CD14-positive monocyte (primary cell): ENCODE measurements around the gene CPHXL2. TPM values are rescaled to one million over a fixed set of nuclear protein-coding genes. Genes with fewer than 3 reads are reported as not detected.

Experiments
- DNase-seq, 3 donors: peaks; one replicate each; pipeline ENCODE4 v3.0.0-alpha.2; 2011 to 2022
- H2AFZ ChIP-seq: 2 replicates; pipeline ENCODE4 v1.6.0; 2012; ENCODE audit warnings: mild to moderate bottlenecking, low read depth, low read length, inconsistent platforms; ENCODE audit not compliant: insufficient read depth, poor library complexity, severe bottlenecking
- H3K27ac ChIP-seq, 2 donors: 1 replicate in 1 of 2; 2 replicates in 1 of 2; pipeline ENCODE4 v1.5.1; 2012 to 2013; ENCODE audit warnings: low read length in 2 of 2, control low read depth in 1 of 2, inconsistent platforms in 1 of 2, low read depth in 1 of 2, mild to moderate bottlenecking in 1 of 2
- H3K27me3 ChIP-seq, 2 donors: one replicate each; pipeline versions ENCODE4 v1.6.0 to v1.6.1; 2011 to 2013; ENCODE audit warnings: low read length in 2 of 2; ENCODE audit not compliant: control insufficient read depth in 2 of 2, insufficient read depth in 2 of 2
- H3K36me3 ChIP-seq, 2 donors: replicated peaks in 1 of 2; 1 replicate in 1 of 2; 2 replicates in 1 of 2; pipeline versions ENCODE4 v1.5.1 to v1.6.1; 2012 to 2013; ENCODE audit warnings: low read length in 2 of 2, control low read depth in 1 of 2, inconsistent platforms in 1 of 2, mild to moderate bottlenecking in 1 of 2; ENCODE audit not compliant: insufficient read depth in 2 of 2, control insufficient read depth in 1 of 2
- H3K4me1 ChIP-seq, 2 donors: 1 replicate in 1 of 2; 2 replicates in 1 of 2; pipeline versions ENCODE4 v1.5.1 to v1.6.1; 2012 to 2013; ENCODE audit warnings: low read length in 2 of 2, control low read depth in 1 of 2, inconsistent platforms in 1 of 2, mild to moderate bottlenecking in 1 of 2, moderate library complexity in 1 of 2; ENCODE audit not compliant: insufficient read depth in 2 of 2, control insufficient read depth in 1 of 2
- H3K4me2 ChIP-seq: replicated peaks from 2 replicates; pipeline ENCODE3; 2012; ENCODE audit warnings: low read length, moderate library complexity, mild to moderate bottlenecking; ENCODE audit not compliant: poor library complexity, severe bottlenecking; ENCODE audit errors: extremely low read depth
- H3K4me3 ChIP-seq, 3 experiments: fragments of 200-600 bp in 1 of 3; sonication (generic) in 1 of 3; replicated peaks in 1 of 3; 1 replicate in 2 of 3; 2 replicates in 1 of 3; pipeline ENCODE4 v1.5.1; 2011 to 2013; ENCODE audit warnings: low read length in 3 of 3, mild to moderate bottlenecking in 3 of 3, control low read depth in 2 of 3, low read depth in 2 of 3, inconsistent platforms in 1 of 3, moderate library complexity in 1 of 3
- H3K79me2 ChIP-seq: 2 replicates; pipeline ENCODE4 v1.6.0; 2012; ENCODE audit warnings: mild to moderate bottlenecking, control low read depth, inconsistent platforms, low read length, moderate library complexity; ENCODE audit not compliant: insufficient read depth
- H3K9ac ChIP-seq: 2 replicates; pipeline ENCODE4 v1.6.0; 2017; ENCODE audit warnings: low read length, mild to moderate bottlenecking; ENCODE audit not compliant: insufficient read depth, poor library complexity, severe bottlenecking
- H3K9me3 ChIP-seq, 2 donors: replicated peaks in 1 of 2; 1 replicate in 1 of 2; 2 replicates in 1 of 2; pipeline versions ENCODE4 v1.5.1 to v1.6.1; 2012 to 2013; ENCODE audit warnings: low read length in 2 of 2, control low read depth in 1 of 2; ENCODE audit not compliant: control insufficient read depth in 1 of 2, insufficient read depth in 1 of 2
- H4K20me1 ChIP-seq: 2 replicates; pipeline ENCODE4 v1.6.0; 2012; ENCODE audit warnings: mild to moderate bottlenecking, low read length, control low read depth, moderate library complexity; ENCODE audit not compliant: insufficient read depth
- H3K27ac Mint-ChIP-seq, 7 donors: one replicate each; pipeline ENCODE4 v1.8.0; 2020; ENCODE audit warnings: mild to moderate bottlenecking in 7 of 7, mixed read lengths in 7 of 7, moderate library complexity in 6 of 7, inconsistent platforms in 2 of 7
- H3K27me3 Mint-ChIP-seq, 3 donors: one replicate each; pipeline ENCODE4 v1.8.0; 2021 to 2022; ENCODE audit warnings: low read depth in 3 of 3, mild to moderate bottlenecking in 3 of 3, mixed read lengths in 3 of 3, moderate library complexity in 3 of 3, inconsistent platforms in 1 of 3
- H3K36me3 Mint-ChIP-seq, 2 donors: one replicate each; pipeline ENCODE4 v1.8.0; 2020; ENCODE audit warnings: mixed read lengths in 2 of 2, inconsistent platforms in 1 of 2, mild to moderate bottlenecking in 1 of 2
- H3K4me1 Mint-ChIP-seq: one replicate; pipeline ENCODE4 v1.8.0; 2020; ENCODE audit warnings: mild to moderate bottlenecking, mixed read lengths
- H3K4me3 Mint-ChIP-seq, 2 donors: one replicate each; pipeline ENCODE4 v1.8.0; 2020; ENCODE audit warnings: mild to moderate bottlenecking in 2 of 2, mixed read lengths in 2 of 2, moderate library complexity in 1 of 2
- H3K9me3 Mint-ChIP-seq, 7 donors: one replicate each; pipeline ENCODE4 v1.8.0; 2020 to 2022; ENCODE audit warnings: mixed read lengths in 7 of 7, mild to moderate bottlenecking in 6 of 7, moderate library complexity in 6 of 7, inconsistent platforms in 2 of 7
- CTCF ChIP-seq: fragments of 200-600 bp; IDR thresholded peaks from one replicate; pipeline ENCODE4 v1.8.0; 2022; ENCODE audit warnings: antibody characterized with exemption, mild to moderate bottlenecking
- WGBS: methylation state at CpG from one replicate; pipeline ENCODE4 v1.1.5; 2013; ENCODE audit warnings: missing lambda C conversion rate; ENCODE audit not compliant: insufficient coverage; 5-methylcytosine and 5-hydroxymethylcytosine counted together
- intact Hi-C, 2 donors: fragments of 100-400 bp; cut with micrococcal nuclease; formaldehyde crosslinking; loops; one replicate each; pipeline versions ENCODE4 v1.15.0 to v1.15.1; 2023
- polyA plus RNA-seq, 3 donors: library from polyadenylated mRNA; depleted of rRNA in 1 of 3; unstranded in 2 of 3; stranded (reverse) in 1 of 3; fragments of 300-500 nt in 2 of 3; fragments of >200 nt in 1 of 3; fragmentation: Illumina TruSeq in 2 of 3; gene quantifications; 1 replicate in 2 of 3; 2 replicates in 1 of 3; pipeline ENCODE4 v1.2.3, GENCODE V29; 2012 to 2021

Gene CPHXL2
- polyA plus RNA-seq, 3 donors = not detected

GRCh38 chr16:75618780-75619179 is 58.0 kb downstream of the CPHXL2 start:
- Mint-ChIP-seq H3K36me3 (peaks cover 49 to 60% of the 10 kb centered on the region in 2 donors), H3K4me3 (no peak overlapping the region), H3K27ac (peak overlapping the region in 1 of 7 donors; percentile 27), H3K9me3 (no peaks in the 10 kb centered on the region), H3K4me1 (peaks cover 25% of the 10 kb centered on the region), H3K27me3 (peaks cover 0 to 1% (median 0%) of the 10 kb centered on the region in 3 donors)
- peaks cover 12% of the 10 kb centered on the region for H3K79me2 ChIP-seq
- no peak overlapping the region for H3K27ac ChIP-seq
- no peaks in the 10 kb centered on the region for H3K27me3 ChIP-seq
- intact Hi-C loops = no loop called here
- TF ChIP-seq CTCF = no peak
- no peak overlapping the region for H3K4me3 ChIP-seq
- H3K4me1 ChIP-seq = peaks cover 12 to 24% of the 10 kb centered on the region in 2 donors
- DNase-seq = no peak
- WGBS = no CpG with 5 or more reads among the region's 2 CpGs
- peaks cover 34 to 67% of the 10 kb centered on the region in 2 donors for H3K36me3 ChIP-seq
- H3K9me3 ChIP-seq = no peaks in the 10 kb centered on the region
- no peak overlapping the region for H3K4me2 ChIP-seq
- H4K20me1 ChIP-seq = no peaks in the 10 kb centered on the region
- no peak overlapping the region for H2AFZ ChIP-seq
- no peak overlapping the region for H3K9ac ChIP-seq

- H3K4me1 Mint-ChIP-seq = peaks cover 19% of the 10 kb centered on the region
- H3K36me3 Mint-ChIP-seq = peaks cover 64 to 76% of the 10 kb centered on the region in 2 donors
- Histone ChIP-seq H3K79me2 (peaks cover 3% of the 10 kb centered on the region), H3K36me3 (peaks cover 50 to 84% of the 10 kb centered on the region in 2 donors), H3K9ac (no peak overlapping the region), H3K27me3 (no peaks in the 10 kb centered on the region), H3K4me2 (no peak overlapping the region), H3K4me3 (no peak overlapping the region), H2AFZ (no peak overlapping the region), H3K27ac (no peak overlapping the region), H3K4me1 (peaks cover 2 to 16% of the 10 kb centered on the region in 2 donors), H4K20me1 (no peaks in the 10 kb centered on the region), H3K9me3 (no peaks in the 10 kb centered on the region)
- no peaks in the 10 kb centered on the region for H3K9me3 Mint-ChIP-seq
- TF ChIP-seq CTCF = no peak
- peaks cover 0 to 1% (median 0%) of the 10 kb centered on the region in 3 donors for H3K27me3 Mint-ChIP-seq
- 100% methylated on average over 3 of the region's 3 CpGs for WGBS
- H3K4me3 Mint-ChIP-seq = no peak overlapping the region
- DNase-seq = no peak
- peak overlapping the region in 1 of 7 donors; percentile 5 for H3K27ac Mint-ChIP-seq
- intact Hi-C loops = no loop called here
These were observed 59.7 kb downstream of the CPHXL2 start for GRCh38 chr16:75617121-75617520.
